Measurements from ENCODE around the gene ALDH3B2.
"Not testable (repeated sequence)": the region's sequence is repeated elsewhere in the genome, so short reads cannot be mapped to it uniquely, and the experiment has no call there.

Gene ALDH3B2

GRCh38 chr11:67682126-67683034 lies 8.0 kb upstream of the ALDH3B2 start:
- not testable (repeated sequence) for DNase-seq

GRCh38 chr11:67680696-67681470 lies 6.5 kb upstream of the ALDH3B2 start:
- no peak for DNase-seq

GRCh38 chr11:67675058-67675747 lies 780 bp upstream of the ALDH3B2 start:
- DNase-seq, result no peak

GRCh38 chr11:67673902-67674301 lies 521 bp downstream of the ALDH3B2 start:
- no peak for DNase-seq

- no peak for DNase-seq
Measured at GRCh38 chr11:67673358-67673757, 1.1 kb downstream of the ALDH3B2 start.

- DNase-seq, result no peak
Measured at GRCh38 chr11:67671211-67671520, 3.3 kb downstream of the ALDH3B2 start.

- no peak for DNase-seq
Measured at GRCh38 chr11:67670316-67671210, 3.9 kb downstream of the ALDH3B2 start.

- DNase-seq, result no peak
Measured at GRCh38 chr11:67668192-67668551, 6.3 kb downstream of the ALDH3B2 start.

GRCh38 chr11:67667490-67668191 lies 6.8 kb downstream of the ALDH3B2 start:
- DNase-seq, result no peak

- DNase-seq, result no peak
Measured at GRCh38 chr11:67666676-67667489, 7.5 kb downstream of the ALDH3B2 start.

- no peak for DNase-seq
Measured at GRCh38 chr11:67666303-67666645, 8.1 kb downstream of the ALDH3B2 start.

GRCh38 chr11:67665541-67666302 lies 8.7 kb downstream of the ALDH3B2 start:
- no peak for DNase-seq

- DNase-seq, result no peak
Measured at GRCh38 chr11:67664696-67665540, 9.5 kb downstream of the ALDH3B2 start.

- no peak for DNase-seq
Measured at GRCh38 chr11:67664213-67664585, 10.2 kb downstream of the ALDH3B2 start.

- no peak for DNase-seq
Measured at GRCh38 chr11:67663532-67664212, 10.8 kb downstream of the ALDH3B2 start.

GRCh38 chr11:67662835-67663531 lies 11.4 kb downstream of the ALDH3B2 start:
- no peak for DNase-seq

GRCh38 chr11:67662142-67662834 lies 12.1 kb downstream of the ALDH3B2 start:
- DNase-seq, result no peak

All from fibroblast of upper back skin (primary cell).